GM21447 (cell line): ENCODE measurements around the gene CRACDL.
"Not testable (repeated sequence)": the region's sequence is repeated elsewhere in the genome, so short reads cannot be mapped to it uniquely, and the experiment has no call there.

ENCODE experiments used
- ATAC-seq: cut with Tn5 transposase; IDR thresholded peaks from one replicate; pipeline ENCODE4 v1.9.1; 2021; ENCODE audit not compliant: unreplicated experiment

The CRACDL gene

GRCh38 chr2:98886066-98886554, 49.9 kb downstream of the CRACDL start:
- no peak for ATAC-seq

- no peak for ATAC-seq
Observed at GRCh38 chr2:98884658-98885057, 51.4 kb downstream of the CRACDL start.

DNA sequence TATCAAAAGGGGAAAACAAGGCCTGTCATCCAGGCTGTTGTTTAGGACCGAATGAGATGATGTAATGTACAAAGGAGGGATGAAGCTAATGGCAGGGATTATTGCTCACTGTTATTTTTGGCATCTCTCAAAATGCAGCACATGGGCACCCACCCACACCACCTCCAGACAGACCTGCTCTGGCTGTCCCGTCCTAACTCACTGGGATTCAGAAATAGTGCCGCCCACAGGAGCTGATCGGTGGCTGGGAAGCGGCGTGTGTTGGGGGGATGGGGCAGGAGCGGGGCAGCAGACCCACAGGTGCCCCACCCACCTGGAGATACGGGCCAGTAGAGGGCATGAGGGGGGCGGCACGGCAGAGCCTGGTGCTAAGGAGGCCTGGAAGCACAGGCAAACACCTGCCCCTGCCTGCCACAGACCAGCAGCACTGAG, 52.2 kb downstream of the CRACDL start:
- ATAC-seq, result no peak

- no peak for ATAC-seq
Observed at GRCh38 chr2:98882971-98883779, 52.9 kb downstream of the CRACDL start.

- no peak for ATAC-seq
Observed at GRCh38 chr2:98882368-98882767, 53.7 kb downstream of the CRACDL start.

DNA sequence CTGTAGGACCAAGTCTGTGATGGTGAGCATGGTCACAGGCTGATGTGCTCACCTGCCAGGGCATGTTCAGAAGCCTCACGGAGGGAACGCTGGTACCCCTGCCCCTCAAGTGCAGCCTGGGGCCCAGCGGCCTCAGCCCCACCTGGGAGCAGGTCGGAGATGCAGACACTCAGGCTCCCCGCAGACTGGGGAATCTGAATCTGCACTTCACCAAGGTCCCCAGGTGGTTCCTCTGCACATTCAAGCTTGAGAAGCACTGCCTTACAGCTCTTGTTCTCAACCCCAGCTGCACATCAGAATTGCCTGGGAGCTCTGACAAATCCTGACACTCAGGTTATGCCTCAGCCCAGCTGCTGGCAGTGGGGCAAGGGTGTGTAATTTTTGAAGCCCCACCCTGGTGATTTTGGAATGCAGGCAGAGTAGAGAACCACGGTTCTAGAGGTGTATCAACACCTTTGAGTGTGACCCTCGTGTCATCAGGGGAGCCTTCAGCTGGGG, 54.8 kb downstream of the CRACDL start:
- ATAC-seq, result no peak

GRCh38 chr2:98880266-98881152, 55.5 kb downstream of the CRACDL start:
- ATAC-seq, result no peak

DNA sequence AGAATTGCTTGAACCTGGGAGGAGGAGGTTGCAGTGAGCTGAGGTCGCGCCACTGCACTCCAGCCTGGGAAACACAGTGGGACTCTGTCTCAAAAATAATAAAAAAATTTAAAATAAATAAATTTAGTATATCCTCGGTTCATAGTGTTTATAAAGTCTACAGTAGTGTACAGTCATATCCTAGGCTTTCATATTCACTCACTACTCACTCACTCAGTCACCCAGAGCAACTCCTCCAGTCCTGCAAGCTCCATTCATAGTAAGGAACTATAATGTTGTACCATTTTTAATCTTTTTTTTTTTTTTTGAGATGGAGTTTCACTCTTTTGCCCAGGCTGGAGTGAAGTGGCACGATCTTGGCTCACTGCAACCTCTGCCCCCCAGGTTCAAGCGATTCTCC, 58.4 kb downstream of the CRACDL start:
- not testable (repeated sequence) for ATAC-seq

DNA sequence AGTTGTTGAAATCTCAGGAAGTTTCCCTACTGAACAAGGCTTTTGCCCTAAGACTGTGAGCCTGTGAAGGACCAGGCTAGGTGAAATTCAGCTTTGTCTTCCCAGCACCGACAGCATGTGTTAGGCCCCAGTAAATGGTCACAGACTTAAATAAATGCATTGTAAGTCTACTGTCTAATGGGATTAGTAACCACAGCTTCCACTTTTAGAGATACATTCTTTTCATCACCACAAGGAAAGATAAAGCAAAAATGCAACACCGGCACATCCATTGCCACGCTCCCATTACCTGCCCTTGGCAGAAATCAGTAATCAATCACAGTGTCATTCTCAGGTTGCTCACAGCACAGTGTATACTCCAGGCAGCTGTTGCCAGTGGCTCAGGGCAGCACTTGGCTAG, 59.3 kb downstream of the CRACDL start:
- ATAC-seq, result no peak

- no peak for ATAC-seq
Observed at GRCh38 chr2:98875746-98876145, 60.3 kb downstream of the CRACDL start.

DNA sequence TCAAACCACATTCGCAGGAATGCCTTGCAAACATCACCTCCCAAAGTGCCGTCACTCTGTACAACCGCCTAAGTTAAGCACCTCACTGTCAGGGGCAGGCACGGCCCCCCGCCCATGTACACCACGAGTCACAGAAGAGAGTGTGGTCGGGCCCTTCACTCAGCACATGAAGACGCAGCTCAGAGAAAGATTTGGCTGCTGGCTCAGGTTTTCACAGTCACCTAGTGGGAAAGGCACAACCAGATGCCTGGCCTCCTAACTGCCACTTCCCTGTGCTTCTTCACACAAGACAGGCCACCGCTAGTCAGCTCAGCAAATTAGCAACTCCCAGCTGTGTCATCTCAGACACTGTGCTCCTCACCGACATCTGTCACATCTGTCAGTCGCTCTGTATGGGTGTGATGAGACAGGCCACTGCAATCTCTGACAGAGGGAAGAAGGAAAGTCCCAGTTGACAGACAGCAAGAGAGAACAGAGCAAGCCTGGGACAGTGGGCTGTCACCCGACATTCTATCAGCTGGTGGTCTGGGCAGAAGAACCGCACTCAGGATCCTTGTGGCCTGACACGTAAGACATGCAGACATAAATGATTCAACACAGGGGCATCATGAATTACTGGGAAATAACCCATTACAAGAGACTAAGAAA, 60.8 kb downstream of the CRACDL start:
- ATAC-seq, result no peak

DNA sequence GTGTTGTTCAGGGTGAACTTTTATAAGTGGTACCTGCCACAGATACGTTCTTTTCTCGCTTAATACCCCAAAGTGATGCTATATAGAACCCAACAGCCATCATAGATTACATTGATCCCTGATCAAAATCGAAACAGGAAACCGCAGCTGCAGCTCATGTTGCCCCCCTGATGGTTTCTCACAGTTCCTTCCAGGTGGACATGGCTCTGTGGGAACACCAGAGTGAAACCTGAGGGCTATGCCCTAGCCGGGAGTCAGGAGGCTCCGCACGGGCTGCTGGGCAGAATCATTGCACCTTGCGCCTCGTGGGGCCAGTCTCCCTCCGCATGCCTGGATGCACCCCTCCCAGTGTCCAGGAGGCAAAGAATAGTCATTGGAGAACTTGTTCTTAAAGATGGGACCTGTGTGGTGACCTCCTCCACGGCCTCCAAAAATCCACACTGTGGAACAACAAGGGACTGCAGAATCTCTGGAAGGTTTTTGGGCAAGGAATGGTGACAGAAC, 61.8 kb downstream of the CRACDL start:
- no peak for ATAC-seq

DNA sequence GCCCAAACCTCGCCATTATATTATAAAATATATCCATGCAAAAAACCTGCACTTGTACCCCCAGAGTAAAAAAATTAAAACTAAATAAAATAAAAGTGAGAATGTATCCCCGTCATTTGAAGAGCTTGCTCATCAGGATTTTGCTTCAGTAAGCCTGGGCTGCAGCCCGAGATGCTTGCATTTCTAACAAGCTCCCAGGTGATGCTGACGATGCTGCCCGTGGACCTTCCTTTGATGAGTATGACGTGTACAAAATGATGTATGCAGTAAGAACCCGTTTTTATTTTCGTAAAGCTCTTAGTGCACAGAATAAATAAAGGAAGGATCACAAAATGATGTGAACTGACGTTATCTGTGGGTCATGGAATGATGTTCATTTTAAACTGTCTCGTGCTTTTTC, 63.5 kb downstream of the CRACDL start:
- no peak for ATAC-seq

DNA sequence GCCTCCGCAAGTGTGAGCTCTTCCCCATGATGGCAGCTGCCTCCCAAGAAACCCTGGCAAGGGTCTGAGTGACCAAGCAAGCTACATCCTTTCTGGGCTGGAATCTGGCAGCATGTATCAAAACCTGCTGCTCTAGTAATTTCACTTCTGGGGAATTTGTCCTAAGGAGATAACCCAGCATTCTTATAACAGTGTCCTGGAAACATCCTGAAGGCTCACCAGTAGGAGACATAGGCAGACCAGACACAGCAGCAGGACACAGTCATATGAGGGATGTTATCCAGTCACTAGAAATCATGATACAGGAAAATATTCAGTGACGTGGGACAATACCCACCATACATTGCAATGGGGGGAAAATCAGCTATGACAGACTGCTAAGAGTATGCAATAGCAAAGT, 64.5 kb downstream of the CRACDL start:
- no peak for ATAC-seq

GRCh38 chr2:98870516-98871158, 65.4 kb downstream of the CRACDL start:
- ATAC-seq, result no peak

- ATAC-seq, result no peak
Observed at GRCh38 chr2:98869870-98870269, 66.2 kb downstream of the CRACDL start.

GRCh38 chr2:98869272-98869641, 66.8 kb downstream of the CRACDL start:
- ATAC-seq, result no peak

DNA sequence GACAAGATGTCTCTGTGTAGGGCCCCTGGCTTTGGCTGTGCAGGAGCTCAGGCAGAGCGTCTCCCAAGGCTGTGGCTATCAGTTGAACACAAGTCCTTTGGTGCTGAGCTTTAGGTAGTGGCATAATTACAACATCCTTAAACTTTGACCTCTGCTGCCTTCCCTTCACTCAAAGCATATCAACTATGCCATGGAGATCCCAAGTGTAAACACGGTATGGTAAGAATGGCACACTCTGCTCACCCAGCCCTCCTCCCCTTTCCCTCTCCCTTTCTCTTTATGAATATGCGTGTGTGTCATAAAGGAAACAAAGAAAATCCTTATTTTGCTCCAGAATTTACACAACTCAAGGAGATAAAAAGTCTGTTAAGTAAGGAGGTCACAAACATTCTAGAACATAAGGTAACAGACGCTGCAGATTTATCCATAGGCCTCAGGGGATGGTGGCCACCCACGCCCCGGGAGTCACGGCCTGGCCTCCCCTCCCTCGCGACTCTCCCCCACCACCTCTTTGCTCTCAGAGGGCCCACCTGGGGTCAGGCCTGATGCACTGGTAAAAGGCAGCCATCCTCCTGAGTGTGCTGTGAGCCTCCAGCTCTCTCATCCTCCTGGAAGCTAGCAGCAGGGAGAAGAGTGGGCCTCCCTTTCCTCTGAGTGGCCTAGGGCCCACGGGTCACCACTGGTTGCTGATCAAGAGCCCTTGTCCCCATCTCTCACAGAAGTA, 67.3 kb downstream of the CRACDL start:
- ATAC-seq, result no peak

DNA sequence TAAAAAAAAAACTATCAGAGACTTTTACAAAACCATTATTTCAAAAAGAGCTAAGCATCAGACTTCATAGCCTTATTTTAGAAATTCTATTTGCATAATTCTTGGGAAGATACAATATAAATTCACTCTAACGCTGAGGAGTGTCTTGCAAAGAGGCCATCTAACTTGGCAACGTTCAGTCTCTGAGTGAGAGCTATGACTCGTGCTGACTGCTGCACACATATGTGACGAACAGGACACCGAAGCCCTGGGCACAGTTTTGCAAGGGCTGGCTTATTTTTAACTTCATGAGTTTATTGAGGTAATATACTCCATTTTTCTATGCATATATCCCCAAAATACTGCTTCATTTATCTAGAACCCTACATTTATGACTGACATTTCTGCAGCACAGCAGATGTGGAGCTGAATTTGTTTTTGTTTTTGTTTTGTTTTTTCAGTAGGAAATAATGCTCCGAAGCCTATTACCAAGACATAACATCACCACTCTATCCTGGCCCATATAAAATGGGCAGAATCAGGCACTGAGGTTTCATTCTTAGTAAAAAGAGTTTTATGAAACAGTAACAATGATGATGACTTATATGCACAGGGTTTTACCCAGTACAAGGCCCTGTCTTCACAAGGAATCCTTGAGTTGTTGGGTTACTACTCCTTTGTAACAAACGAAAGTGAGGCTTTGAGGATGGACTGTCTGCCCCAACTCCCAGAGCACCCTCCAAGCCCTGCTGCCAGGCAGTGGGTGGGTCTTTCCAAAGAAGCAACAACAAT, 68.3 kb downstream of the CRACDL start:
- ATAC-seq, result no peak
